Mesodermal cell (in vitro differentiated cells): ENCODE results near the gene SVIL.
A peak's percentile ranks its signal among the peaks of the same experiment; 100 is the strongest.

Source experiments
- H3K27ac ChIP-seq: 2 replicates; pipeline ENCODE4 v1.7.0; 2013; ENCODE audit warnings: mild to moderate bottlenecking, low read depth, low read length, moderate library complexity; ENCODE audit not compliant: severe bottlenecking
- H3K36me3 ChIP-seq: 2 replicates; pipeline ENCODE4 v1.7.1; 2013; ENCODE audit warnings: mild to moderate bottlenecking, low read length, moderate library complexity; ENCODE audit not compliant: control insufficient read depth, insufficient read depth
- H3K4me1 ChIP-seq: one replicate; pipeline ENCODE4 v1.7.1; 2013; ENCODE audit warnings: mild to moderate bottlenecking, low read length; ENCODE audit not compliant: insufficient read depth, control insufficient read depth, poor library complexity, severe bottlenecking
- H3K4me3 ChIP-seq: 2 replicates; pipeline ENCODE4 v1.7.0; 2013; ENCODE audit warnings: low read length, control low read depth, mild to moderate bottlenecking; ENCODE audit not compliant: insufficient read depth, poor library complexity, severe bottlenecking; ENCODE audit errors: extremely low read depth
- H3K9me3 ChIP-seq: 2 replicates; pipeline ENCODE4 v1.7.1; 2013; ENCODE audit warnings: mild to moderate bottlenecking, low read length, moderate library complexity; ENCODE audit not compliant: control insufficient read depth
- WGBS, 2 experiments: methylation state at CpG; one replicate each; pipeline ENCODE4 v1.1.5; 2013; ENCODE audit warnings: missing lambda C conversion rate in 2 of 2; ENCODE audit not compliant: insufficient coverage in 2 of 2; 5-methylcytosine and 5-hydroxymethylcytosine counted together

SVIL gene

DNA sequence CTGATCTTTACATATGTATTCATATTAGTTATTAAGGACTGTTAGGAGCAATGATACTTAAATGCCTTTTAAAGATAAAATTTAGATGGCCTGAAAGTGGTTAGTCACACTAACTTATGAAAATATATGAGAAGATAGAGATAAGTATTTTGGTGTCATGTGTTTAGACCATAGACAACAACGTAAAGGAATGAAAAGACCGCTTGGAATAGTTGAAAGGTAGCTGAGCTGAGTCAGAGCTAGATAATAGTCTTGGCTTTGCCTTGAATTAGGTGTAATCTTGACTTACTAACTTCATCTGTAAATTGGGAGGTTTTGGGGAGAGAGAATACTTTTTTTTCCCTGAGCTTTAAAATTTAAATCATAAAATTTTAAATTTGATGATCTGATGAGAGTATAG lies 218.9 kb downstream of the SVIL start:
- no peak overlapping the region for H3K4me3 ChIP-seq
- H3K36me3 ChIP-seq, result peaks cover 4% of the 10 kb centered on the region
- no peaks in the 10 kb centered on the region for H3K9me3 ChIP-seq
- no peaks in the 10 kb centered on the region for H3K4me1 ChIP-seq
- 80 to 91% methylated on average over 2 of the region's 2 CpGs for WGBS, 2 experiments
- no peak overlapping the region for H3K27ac ChIP-seq

DNA sequence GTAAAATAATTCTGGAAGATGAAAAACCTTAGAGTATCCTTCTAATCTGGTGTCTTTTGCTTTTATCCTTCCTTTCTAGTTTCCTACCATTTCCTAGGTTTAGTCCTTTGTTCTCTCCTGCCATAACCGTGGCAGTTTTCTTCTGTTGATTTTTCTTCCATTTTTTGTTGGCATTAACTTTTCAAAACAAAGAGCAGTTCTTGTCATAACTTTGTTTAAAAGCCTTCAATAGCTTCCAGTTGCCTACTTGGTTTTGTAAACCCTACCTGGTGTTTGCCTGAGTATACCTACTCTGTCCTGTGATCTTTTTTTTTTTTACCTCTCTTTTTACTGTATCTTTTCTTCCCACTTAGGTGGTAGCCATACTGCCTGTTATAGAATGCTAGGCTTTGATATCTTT lies 220.3 kb downstream of the SVIL start:
- Histone ChIP-seq H3K27ac (no peak overlapping the region), H3K36me3 (no peaks in the 10 kb centered on the region), H3K4me1 (no peaks in the 10 kb centered on the region), H3K9me3 (peaks cover 4% of the 10 kb centered on the region), H3K4me3 (no peak overlapping the region)
- WGBS, 2 experiments, result 75 to 100% methylated on average over 1 of the region's 1 CpG

DNA sequence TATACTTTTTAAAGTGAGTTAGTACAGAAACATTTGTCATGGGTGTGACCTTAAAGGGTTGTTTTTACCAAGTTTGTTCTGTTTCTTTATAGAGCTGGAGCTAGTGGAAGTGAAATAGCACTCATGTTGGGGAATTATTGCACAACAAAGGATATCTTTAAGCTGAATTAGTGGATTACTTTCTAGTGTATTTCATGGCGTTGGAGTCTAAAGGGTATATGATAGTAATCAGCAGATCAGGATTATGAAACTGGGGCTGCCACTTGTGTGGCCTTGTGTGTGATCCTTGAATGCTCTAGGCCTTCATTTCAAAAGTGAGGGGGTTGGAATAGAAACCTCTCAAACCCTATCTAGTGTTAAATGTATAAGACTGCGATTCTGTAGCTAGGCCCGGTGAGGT lies 222.3 kb downstream of the SVIL start:
- Histone ChIP-seq H3K4me1 (no peaks in the 10 kb centered on the region), H3K9me3 (peaks cover 23% of the 10 kb centered on the region), H3K27ac (no peak overlapping the region), H3K36me3 (no peaks in the 10 kb centered on the region), H3K4me3 (no peak overlapping the region)
- WGBS, 2 experiments, result 90% methylated on average over 1 of the region's 3 CpGs; no CpG with 5 or more reads in 1 of the 2 experiments

DNA sequence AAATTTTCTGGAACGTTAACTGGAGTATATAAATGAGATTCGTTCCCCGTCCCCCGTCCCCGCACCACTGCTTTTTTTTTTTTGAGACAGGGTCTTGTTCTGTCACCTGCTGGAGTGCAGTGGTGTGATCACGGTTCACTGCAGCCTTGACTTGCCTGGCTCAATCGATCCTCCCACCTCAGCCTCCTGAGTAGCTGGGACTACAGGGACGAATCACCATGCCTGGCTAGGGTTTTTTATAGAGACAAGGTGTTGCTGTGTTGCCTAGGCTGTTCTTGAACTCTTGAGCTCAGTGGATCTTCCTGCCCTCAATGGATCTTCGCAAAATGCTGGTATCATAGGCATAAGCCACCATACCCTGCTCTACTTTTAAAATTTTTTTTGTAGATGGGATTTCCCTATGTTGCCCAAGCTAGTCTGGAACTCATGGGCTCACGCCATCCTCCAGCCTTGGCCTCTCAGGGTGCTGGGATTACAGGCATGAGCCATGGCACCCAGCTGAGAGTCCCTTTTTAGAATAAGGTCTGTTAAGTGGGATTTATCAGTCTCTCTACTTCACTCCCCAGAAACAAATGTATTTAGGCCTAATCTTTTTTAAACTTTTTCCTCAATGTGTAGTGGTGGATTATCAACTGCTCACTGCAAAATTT lies 223.0 kb downstream of the SVIL start:
- WGBS, 2 experiments, result 88 to 91% methylated on average over 8 to 9 of the region's 10 CpGs
- H3K4me1 ChIP-seq, result no peaks in the 10 kb centered on the region
- peaks cover 23% of the 10 kb centered on the region for H3K9me3 ChIP-seq
- no peak overlapping the region for H3K4me3 ChIP-seq
- no peak overlapping the region for H3K27ac ChIP-seq
- no peaks in the 10 kb centered on the region for H3K36me3 ChIP-seq

DNA sequence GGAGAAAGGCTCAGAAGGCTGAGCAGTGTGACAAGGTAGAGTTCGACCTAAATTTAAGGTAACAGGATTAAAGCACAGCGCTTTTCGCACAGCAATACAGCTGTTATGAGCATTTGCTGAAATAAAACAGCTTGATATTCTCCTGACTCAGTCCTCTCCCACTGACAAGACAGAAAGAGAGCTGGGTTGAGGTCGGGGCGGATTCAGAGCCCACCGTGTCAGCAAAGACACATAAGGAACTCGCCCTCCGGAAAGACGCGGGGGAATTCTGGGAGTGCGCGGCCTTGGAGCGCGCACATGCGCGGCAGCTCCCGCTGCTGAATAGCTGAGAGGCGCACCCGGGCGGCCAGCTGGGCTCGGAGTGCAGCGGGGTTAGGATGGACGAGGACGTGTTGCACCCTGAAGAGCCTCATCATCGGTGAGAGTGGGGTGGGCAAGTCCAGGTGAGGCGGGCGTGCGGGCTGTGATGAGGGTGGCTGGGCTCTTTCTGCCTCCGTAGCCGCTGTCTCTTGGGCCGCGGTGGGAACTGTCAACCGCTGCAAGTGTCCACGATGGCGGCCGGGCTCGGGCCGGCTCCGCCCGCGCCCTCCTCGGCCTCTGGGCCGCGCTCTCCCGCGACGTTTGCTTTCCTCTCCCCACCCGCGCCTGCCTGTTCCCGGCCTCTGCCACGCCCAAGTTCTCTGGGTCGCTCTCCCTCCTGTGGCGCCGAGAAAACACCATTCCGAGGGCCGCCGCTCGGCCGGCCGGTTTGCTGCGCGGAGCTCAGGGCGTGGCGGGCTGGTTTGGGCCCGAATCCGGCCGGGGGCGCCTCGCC lies 225.3 kb downstream of the SVIL start:
- H3K9me3 ChIP-seq, result peaks cover 35% of the 10 kb centered on the region
- WGBS, 2 experiments, result 51 to 54% methylated on average over 46 to 68 of the region's 69 CpGs
- no peaks in the 10 kb centered on the region for H3K36me3 ChIP-seq
- H3K27ac ChIP-seq, result no peak overlapping the region
- peak overlapping the region; percentile 49 for H3K4me3 ChIP-seq
- no peaks in the 10 kb centered on the region for H3K4me1 ChIP-seq

DNA sequence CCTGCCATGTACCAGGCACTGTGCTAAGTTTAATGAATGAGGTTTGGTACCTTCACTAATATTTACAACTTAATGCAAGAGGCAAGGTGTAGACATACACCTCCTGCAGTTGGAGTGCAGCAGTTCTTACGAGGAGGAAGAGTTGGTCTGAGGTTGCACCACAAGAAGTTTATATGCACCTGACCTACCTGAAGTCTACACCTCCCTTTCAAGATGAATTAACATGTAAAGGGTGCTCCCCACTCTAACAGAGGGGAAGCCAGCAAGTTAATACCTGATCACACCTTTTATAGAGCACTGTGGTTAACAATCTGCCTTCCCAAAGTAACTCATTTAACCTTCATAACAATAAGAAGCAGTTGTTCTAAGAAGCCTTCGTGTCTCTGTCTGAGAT lies 225.9 kb downstream of the SVIL start:
- WGBS, 2 experiments, result 80 to 83% methylated on average over 1 of the region's 2 CpGs
- Histone ChIP-seq H3K27ac (no peak overlapping the region), H3K36me3 (no peaks in the 10 kb centered on the region), H3K4me1 (no peaks in the 10 kb centered on the region), H3K4me3 (no peak overlapping the region), H3K9me3 (peaks cover 35% of the 10 kb centered on the region)
